Activated CD4-positive, alpha-beta T cell treated with anti-CD3 and anti-CD28 coated beads for 4 hours (primary cell): ENCODE measurements around the gene TUT1.
"Not testable (repeated sequence)": the region's sequence is repeated elsewhere in the genome, so short reads cannot be mapped to it uniquely, and the experiment has no call there.

Experiments
- DNase-seq, 2 donors: peaks; one replicate each; pipeline ENCODE4 v3.0.0-alpha.2; 2020

TUT1 gene

GRCh38 chr11:62603776-62604299 is 12.5 kb upstream of the TUT1 start:
- DNase-seq, result no peak

GRCh38 chr11:62603072-62603408 is 11.7 kb upstream of the TUT1 start:
- no peak for DNase-seq

- DNase-seq, result peak in 1 of 2 donors; percentile 26
Measured at GRCh38 chr11:62602141-62603071, 11.1 kb upstream of the TUT1 start.

- peak; percentile 99 to 100 for DNase-seq
Measured at GRCh38 chr11:62601372-62602140, 10.2 kb upstream of the TUT1 start, which contains the start of gene MTA2. Gene MTA2, minus strand, starts transcription at chr11:62601865. Its CDS starts 415 bp downstream, at chr11:62601450.

- DNase-seq, result peak in 1 of 2 donors; percentile 37
Measured at GRCh38 chr11:62601122-62601371, 9.7 kb upstream of the TUT1 start.

- DNase-seq, result peak in 1 of 2 donors; percentile 27
Measured at GRCh38 chr11:62600367-62601121, 9.2 kb upstream of the TUT1 start.

GRCh38 chr11:62599901-62600300 is 8.6 kb upstream of the TUT1 start:
- no peak for DNase-seq

GRCh38 chr11:62599069-62599696 is 7.9 kb upstream of the TUT1 start:
- peak; percentile 94 to 95 for DNase-seq

GRCh38 chr11:62595124-62595523 is 3.8 kb upstream of the TUT1 start:
- no peak for DNase-seq

GRCh38 chr11:62593434-62594044 is 2.2 kb upstream of the TUT1 start:
- peak; percentile 77 to 79 for DNase-seq

GRCh38 chr11:62592989-62593421 is 1.7 kb upstream of the TUT1 start:
- no peak for DNase-seq

- no peak for DNase-seq
Measured at GRCh38 chr11:62592146-62592815, 958 bp upstream of the TUT1 start.

GRCh38 chr11:62588966-62589637 is 2.2 kb downstream of the TUT1 start:
- no peak for DNase-seq

GRCh38 chr11:62585356-62585755 is 6.0 kb downstream of the TUT1 start:
- DNase-seq, result not testable (repeated sequence)

GRCh38 chr11:62581735-62582134 is 9.6 kb downstream of the TUT1 start:
- DNase-seq, result not testable (repeated sequence)

GRCh38 chr11:62580959-62581715 is 10.2 kb downstream of the TUT1 start:
- no peak for DNase-seq

- DNase-seq, result no peak
Measured at GRCh38 chr11:62579252-62579651, 12.1 kb downstream of the TUT1 start.

GRCh38 chr11:62578541-62578940 is 12.8 kb downstream of the TUT1 start:
- DNase-seq, result no peak

- DNase-seq, result no peak
Measured at GRCh38 chr11:62577046-62577714, 14.1 kb downstream of the TUT1 start.

- no peak for DNase-seq
Measured at GRCh38 chr11:62575837-62576236, 15.5 kb downstream of the TUT1 start.
